Spleen (tissue), 3 donors: ENCODE results near the gene LCORL.

Source experiments
- POLR2A ChIP-seq, 3 donors: fragments of 450-650 bp; IDR thresholded peaks; one replicate each; pipeline ENCODE4 v1.5.1; 2017; ENCODE audit warnings: antibody characterized with exemption in 3 of 3, mild to moderate bottlenecking in 1 of 3
- POLR2AphosphoS5 ChIP-seq, 3 donors: sonication (generic); formaldehyde crosslinking; IDR thresholded peaks; one replicate each; pipeline ENCODE4 v1.5.1; 2017; ENCODE audit warnings: antibody characterized with exemption in 3 of 3

GRCh38 chr4:17854036-17854435, 167.5 kb downstream of the LCORL start:
- TF ChIP-seq POLR2AphosphoS5 (IDR thresholded peaks at IDR 0.05): no peak
- TF ChIP-seq POLR2A (IDR thresholded peaks at IDR 0.05): no peak
